SK-N-SH (cell line): ENCODE results near the gene SNX27.

Experiments
- EP300 ChIP-seq, 2 experiments: IDR thresholded peaks; 2 replicates each; pipeline versions ENCODE4 v1.4.0 to v1.6.1; 2012; ENCODE audit warnings: borderline replicate concordance in 1 of 2, low read depth in 1 of 2, low read length in 1 of 2
- MAX ChIP-seq: IDR thresholded peaks from 2 replicates; pipeline ENCODE4 v1.4.0; 2012; ENCODE audit warnings: low read depth
- REST ChIP-seq: IDR thresholded peaks from 2 replicates; pipeline ENCODE4 v1.6.1; 2012; ENCODE audit warnings: mild to moderate bottlenecking, low read depth, low read length, moderate library complexity
- RXRA ChIP-seq: IDR thresholded peaks from 2 replicates; pipeline ENCODE4 v1.4.0; 2012; ENCODE audit warnings: low read depth, mild to moderate bottlenecking, borderline replicate concordance
- SIN3A ChIP-seq: IDR thresholded peaks from 2 replicates; pipeline ENCODE4 v1.6.1; 2012; ENCODE audit warnings: low read depth, mild to moderate bottlenecking, low read length, moderate library complexity, borderline replicate concordance
- SMC3 ChIP-seq: IDR thresholded peaks from 2 replicates; pipeline ENCODE4 v1.6.1; 2012; ENCODE audit warnings: low read depth, low read length, improper control_type of control experiment
- TAF1 ChIP-seq: IDR thresholded peaks from 2 replicates; pipeline ENCODE4 v1.6.1; 2012; ENCODE audit warnings: low read depth, mild to moderate bottlenecking, low read length, moderate library complexity, borderline replicate concordance
- TF ChIP-seq, protein P1 (sequence below): fragments of 200-600 bp; sonication (generic); IDR thresholded peaks from 2 replicates; pipeline ENCODE4 v1.6.1; 2017; ENCODE audit warnings: antibody characterized with exemption, mild to moderate bottlenecking, moderate library complexity
- TF ChIP-seq, protein P2 (sequence below): fragments of 150-350 bp; IDR thresholded peaks from 2 replicates; pipeline ENCODE4 v1.6.1; 2017; ENCODE audit warnings: antibody characterized with exemption, low read length, low read depth, borderline replicate concordance

DNA sequence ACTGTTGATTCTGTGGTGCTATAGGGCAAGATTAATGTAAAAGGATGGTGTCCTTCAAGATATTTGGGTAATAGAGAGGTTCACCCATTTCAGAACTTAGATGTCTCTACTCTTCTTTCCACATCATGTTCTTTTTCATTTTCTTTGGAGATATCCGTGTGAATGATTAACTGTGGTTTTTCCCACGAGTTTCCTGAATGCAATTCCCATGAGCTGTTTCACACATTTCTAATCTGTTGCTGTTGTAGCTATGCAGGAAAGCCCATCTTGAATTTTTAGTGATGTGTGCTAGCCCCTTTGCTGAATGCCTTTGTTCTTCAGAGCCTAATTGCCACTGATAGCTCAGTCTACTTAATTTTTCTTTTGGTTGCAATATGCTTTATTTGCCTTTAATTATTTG, 27.6 kb downstream of the SNX27 start:
- TF ChIP-seq SMC3 (no peak), EP300 (IDR thresholded peaks at IDR 0.05; ENCODE audit: borderline replicate concordance in 1 of 2, low read depth in 1 of 2, low read length in 1 of 2) (no peak), TAF1 (no peak), SIN3A (no peak), RXRA (no peak), REST (no peak), MAX (no peak)
- TF ChIP-seq, protein P1, sequence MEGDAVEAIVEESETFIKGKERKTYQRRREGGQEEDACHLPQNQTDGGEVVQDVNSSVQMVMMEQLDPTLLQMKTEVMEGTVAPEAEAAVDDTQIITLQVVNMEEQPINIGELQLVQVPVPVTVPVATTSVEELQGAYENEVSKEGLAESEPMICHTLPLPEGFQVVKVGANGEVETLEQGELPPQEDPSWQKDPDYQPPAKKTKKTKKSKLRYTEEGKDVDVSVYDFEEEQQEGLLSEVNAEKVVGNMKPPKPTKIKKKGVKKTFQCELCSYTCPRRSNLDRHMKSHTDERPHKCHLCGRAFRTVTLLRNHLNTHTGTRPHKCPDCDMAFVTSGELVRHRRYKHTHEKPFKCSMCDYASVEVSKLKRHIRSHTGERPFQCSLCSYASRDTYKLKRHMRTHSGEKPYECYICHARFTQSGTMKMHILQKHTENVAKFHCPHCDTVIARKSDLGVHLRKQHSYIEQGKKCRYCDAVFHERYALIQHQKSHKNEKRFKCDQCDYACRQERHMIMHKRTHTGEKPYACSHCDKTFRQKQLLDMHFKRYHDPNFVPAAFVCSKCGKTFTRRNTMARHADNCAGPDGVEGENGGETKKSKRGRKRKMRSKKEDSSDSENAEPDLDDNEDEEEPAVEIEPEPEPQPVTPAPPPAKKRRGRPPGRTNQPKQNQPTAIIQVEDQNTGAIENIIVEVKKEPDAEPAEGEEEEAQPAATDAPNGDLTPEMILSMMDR, result no peak
- TF ChIP-seq, protein P2, sequence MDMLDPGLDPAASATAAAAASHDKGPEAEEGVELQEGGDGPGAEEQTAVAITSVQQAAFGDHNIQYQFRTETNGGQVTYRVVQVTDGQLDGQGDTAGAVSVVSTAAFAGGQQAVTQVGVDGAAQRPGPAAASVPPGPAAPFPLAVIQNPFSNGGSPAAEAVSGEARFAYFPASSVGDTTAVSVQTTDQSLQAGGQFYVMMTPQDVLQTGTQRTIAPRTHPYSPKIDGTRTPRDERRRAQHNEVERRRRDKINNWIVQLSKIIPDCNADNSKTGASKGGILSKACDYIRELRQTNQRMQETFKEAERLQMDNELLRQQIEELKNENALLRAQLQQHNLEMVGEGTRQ, result no peak
